Activated T-cell treated with anti-CD3 and anti-CD28 coated beads for 48 hours (primary cell): Measurements from ENCODE around the gene DSCAML1.

Experiments
- DNase-seq: peaks from one replicate; pipeline ENCODE4 v3.0.0-alpha.2; 2020; ENCODE audit warnings: low read depth

Gene DSCAML1

DNA sequence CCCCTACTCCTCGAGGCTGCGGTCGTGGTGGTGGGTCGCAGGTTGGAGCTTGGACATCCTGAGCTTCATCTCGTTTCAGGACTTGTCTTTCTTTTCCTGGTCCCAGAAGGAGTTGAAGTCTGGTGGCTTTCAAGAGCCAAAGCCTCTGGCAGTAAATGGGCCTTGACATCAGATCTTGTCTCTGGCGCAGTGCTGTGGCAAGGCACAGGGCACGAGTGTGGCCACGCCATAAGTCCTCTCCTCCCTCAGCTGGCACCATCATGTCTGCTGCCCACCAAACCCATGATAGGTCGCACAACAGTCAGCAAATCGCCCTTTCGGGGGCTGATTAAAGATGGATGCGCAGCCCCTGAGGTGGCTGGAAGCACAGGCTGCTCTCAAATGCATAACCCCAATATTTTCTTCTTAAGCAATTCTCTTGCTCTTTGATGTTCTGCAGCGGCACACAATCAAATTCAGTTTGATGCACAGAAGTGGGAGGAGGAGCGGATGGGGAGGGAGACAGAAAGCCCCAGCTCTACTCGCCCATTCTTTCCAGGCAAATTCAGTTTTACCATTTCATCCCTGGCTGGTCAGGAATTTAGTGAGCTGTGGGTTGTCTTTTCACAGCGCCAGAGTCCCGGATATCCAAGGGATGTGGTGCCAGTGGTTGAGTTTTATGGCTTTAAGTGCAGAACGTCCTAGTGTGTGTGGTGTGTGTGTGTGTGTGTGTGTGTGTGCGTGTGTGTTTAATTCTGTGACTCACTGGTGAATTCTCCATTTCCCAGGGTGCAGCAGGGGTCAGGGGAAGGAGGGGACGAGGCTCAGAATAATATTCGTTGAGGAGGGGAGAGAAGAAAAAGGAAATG is 162.0 kb downstream of the DSCAML1 start:
- DNase-seq: no peak

GRCh38 chr11:117633976-117634755 is 162.8 kb downstream of the DSCAML1 start:
- no peak for DNase-seq

DNA sequence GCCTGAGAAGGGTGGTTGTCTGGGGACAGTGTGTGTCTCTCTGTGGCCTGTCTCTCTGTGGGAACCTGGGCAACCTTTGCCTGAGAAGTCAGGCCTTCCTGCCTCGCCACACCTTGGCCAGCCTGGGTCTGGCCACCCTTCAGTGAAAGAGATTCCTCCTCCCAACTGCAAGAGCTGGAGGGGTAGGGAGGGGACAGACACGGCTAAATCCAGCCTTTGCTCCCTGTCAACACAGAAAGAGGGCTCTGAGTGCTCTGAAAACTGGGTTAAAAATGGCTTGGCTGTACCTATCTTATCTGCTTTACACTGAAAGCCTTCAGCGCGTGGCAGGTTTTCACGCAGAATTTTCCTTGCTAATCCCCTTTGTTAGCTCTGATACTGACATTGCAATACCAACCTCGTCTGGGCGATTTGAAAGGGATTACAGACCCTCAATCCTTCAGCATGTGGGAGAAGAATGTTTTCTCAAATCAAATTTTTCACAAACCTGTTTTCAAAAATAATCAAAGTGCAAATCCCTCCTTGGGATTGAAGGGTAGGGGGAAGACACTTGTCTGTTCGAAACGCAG is 163.7 kb downstream of the DSCAML1 start:
- no peak for DNase-seq

- no peak for DNase-seq
Measured at GRCh38 chr11:117632306-117632705, 164.7 kb downstream of the DSCAML1 start.

GRCh38 chr11:117631336-117632140 is 165.5 kb downstream of the DSCAML1 start:
- DNase-seq: no peak

DNA sequence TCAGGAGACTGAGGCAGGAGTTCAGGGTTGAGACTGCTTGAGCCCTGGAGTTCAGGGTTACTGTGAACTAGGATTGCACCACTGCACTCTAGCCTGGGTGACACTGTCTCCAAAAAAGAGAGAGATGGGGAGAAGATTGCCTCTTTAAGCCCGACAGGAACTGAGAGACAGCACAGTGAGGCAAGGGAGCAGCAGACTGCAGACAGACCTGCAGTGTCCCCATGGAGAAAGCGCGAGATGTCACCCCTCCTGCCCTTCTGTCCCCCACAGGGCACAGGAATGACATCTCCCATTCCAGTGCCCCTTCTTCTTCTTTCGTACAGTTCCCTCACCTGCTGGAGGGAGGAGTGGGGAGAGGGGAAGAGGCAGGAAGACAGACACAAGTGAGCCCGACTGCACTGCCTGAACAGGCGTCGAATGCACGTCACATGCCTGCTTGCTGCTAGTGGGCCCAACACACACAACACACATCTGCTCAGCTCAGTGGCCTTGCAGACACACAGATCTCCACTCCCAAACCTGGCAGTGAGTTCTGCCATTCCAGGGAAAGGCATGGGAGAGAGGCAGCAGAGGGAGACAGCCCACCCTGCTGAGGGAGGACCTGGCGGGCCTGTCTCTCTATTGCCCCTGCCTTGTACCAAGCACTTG is 167.0 kb downstream of the DSCAML1 start:
- DNase-seq: no peak

DNA sequence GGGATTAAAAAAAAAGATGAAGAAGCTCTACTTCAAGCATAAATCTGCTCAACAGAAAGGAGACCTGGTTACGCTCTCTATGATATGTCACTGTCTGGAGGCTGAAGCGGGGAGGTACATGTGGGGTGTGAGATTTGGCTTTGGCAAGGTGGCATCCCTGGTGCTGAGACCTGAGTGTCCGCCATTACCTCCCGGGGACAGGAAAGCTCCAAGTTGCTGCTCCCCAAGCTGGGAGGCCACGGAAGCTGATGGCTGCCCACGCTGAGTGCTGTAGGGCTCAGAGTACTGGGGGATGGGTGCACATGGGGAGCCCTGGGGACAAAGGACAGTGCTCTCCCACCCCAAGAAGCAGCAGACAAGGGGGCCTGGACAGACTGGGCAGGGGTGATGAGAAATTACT is 167.9 kb downstream of the DSCAML1 start:
- no peak for DNase-seq

- DNase-seq: no peak
Measured at GRCh38 chr11:117627259-117627658, 169.8 kb downstream of the DSCAML1 start.

GRCh38 chr11:117626576-117626975 is 170.4 kb downstream of the DSCAML1 start:
- DNase-seq: no peak

DNA sequence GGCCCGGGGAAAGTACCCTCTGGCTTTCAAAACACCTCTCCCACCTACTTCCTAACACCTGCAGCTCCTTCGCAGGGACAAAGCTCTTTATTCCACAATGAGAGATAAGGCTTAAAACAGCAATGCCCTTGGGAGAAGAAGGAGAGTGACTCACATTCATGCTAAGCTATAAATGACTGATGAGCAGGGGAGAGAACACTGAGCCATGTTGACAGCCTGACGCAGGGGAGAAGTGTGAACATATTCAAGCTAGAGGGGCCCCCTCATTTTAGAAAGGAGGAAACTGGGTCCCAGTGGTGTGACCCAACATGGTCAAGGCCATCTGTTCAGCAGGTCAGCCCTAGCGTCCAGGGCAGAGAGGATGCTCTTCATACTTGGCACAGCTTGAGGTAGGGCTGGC is 171.8 kb downstream of the DSCAML1 start:
- no peak for DNase-seq

DNA sequence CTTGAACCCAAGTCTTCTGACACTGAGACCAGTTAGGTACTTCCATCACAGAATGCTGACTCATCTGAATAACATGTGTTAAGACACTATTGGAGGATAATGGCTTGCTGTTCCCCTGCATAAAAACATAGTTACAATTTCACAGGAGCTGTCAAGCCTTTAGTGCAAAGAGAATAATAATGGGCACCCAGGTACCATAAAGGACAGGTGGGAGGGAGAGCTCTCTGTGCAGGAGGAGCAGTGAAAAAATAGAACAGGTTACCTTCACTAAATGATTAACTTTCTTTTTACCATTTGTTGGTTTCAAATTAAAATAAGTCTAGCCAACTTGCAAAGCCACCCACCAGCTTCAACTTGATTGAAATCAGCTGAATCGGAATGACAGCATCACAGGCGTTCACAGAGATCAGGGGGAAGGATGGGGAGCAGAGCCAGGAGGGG is 173.2 kb downstream of the DSCAML1 start:
- DNase-seq: no peak

DNA sequence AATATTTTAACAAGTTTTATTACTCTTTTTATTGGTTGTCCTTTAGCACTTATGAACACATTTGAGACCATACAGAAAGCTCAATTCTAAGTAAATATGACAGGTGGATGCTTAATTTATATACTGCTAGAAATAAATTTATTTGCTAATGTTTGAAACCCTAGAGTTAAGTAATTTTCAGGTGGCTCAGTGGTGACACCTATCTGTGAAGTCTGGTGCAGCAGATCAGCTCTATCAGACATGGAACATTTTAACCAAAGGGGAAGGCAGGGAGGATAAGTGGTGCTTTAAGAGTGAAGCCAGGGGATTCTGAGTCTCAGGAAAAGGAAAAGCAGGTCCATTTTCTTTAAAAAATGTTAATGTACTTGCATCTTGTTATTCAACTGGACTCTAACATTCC is 175.8 kb downstream of the DSCAML1 start:
- DNase-seq: no peak

DNA sequence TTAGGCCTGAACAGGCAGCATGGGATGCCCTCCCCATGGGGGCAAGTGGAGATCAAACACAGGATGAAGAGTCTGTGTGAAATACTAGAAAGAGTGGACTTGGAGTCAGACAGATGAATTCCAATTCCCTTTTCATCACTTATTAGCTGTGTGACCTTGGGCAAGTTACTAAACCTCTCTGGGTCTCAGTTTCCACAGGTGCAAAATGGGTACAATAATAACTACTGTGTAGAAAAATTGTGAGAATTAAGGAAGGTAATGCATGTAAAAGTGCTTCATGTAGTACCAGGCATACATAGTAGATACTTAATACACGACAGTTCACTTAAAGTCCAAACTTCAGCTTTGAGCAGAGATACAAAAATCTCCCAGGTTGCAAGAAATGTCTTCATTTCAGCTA is 176.4 kb downstream of the DSCAML1 start:
- DNase-seq: no peak

GRCh38 chr11:117620086-117620485 is 176.9 kb downstream of the DSCAML1 start:
- DNase-seq: no peak

- no peak for DNase-seq
Measured at GRCh38 chr11:117619661-117620060, 177.4 kb downstream of the DSCAML1 start.

DNA sequence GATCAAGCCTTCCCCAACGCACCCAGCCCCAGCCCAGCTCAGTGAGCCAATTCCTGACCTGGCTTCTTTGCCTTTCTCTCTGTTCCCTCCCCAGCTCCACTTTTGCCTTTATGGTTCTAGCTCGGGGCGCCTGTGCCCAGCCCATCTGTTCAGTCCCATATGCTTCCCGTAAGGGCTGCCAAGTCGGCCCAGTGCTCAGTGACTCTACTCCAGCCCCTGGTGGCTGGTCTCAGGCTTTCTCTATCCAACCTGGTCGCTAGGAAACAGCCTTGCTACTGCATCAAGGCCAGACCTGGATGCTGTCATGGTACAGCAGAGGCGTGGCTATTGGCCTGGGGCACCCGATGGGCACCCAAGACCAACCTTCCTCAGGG is 178.0 kb downstream of the DSCAML1 start:
- DNase-seq: no peak

DNA sequence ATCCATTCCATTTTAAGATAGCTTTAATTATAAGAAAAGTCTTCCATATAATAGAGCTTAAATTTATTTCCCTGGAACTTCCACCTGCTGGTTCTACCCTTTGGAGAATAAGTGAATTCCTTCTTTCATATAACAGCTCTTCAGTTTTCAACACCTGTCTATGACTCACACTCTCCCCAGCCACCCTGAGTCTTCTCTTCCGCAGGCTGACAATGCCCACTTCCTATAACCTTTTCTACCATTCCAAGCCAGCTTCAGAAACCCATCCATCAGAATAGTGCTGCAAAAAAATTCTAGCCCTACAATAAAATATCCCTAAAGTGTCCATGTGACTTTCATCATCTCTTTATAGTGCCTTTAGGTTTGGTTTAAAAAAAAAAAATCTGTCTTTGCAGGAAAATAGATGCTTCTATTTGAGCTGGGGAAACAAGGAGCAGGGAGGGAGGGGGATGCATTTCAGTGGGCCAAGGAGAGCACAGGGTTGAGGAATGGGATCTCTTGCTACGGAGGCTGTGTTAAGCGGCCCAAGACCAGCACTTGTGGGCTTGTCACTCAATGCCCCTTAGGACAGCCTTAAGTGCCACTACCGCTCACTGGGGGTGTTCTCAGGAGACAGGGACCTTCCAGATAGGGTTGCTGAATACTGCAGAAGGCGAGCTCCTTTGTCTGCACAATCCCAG is 178.6 kb downstream of the DSCAML1 start:
- DNase-seq: no peak

GRCh38 chr11:117616979-117617378 is 180.0 kb downstream of the DSCAML1 start:
- no peak for DNase-seq

- no peak for DNase-seq
Measured at GRCh38 chr11:117614728-117615127, 182.3 kb downstream of the DSCAML1 start.

DNA sequence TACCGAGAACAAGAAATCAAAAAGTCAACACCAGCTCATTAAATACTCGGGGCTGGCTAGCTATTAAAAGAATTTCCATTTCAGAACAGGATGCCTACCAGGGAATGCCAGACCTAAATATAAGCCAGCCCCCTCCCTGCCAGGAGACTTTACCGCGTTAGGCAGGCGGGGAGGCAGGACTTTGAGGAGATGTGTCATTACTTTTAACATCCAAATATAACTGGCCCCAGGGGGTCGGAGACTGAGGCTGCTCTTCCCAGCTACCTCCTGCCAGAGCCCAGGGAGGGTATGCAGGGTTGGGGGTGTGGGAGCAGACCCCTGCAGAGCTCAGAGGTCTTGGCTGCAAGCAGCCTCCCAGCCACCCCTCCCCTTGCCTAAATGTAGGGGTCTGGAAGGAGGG is 183.5 kb downstream of the DSCAML1 start:
- DNase-seq: no peak

DNA sequence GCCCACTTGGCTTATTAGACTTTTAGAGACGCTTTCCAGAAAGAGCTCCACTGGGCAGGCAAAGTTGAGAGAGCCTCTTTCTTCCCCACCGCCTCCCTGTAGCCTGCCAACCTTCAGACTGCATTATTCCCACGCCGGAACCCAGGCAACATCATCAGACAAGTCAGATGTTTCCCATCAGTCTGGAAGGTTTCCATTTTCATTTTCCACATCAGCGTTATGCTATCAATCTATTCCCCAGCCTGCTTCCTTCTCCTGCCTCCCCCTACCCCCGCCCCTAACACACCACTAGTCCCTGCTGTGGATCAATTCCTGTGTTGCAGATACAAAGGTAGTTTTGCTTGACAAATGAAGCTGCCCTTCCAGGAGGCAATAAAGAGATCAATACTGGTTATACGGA is 184.8 kb downstream of the DSCAML1 start:
- no peak for DNase-seq
